GM18526 (cell line): ENCODE data around the gene ACKR4.

Source experiments
- POLR2A ChIP-seq: IDR thresholded peaks from 3 replicates; pipeline ENCODE4 v1.6.1; 2011; ENCODE audit not compliant: insufficient read length; ENCODE audit errors: extremely low read depth

ACKR4 gene

GRCh38 chr3:132628157-132628556 is 31.1 kb downstream of the ACKR4 start:
- TF ChIP-seq POLR2A, result no peak

- no peak for TF ChIP-seq POLR2A
Observed at GRCh38 chr3:132629928-132630327, 32.9 kb downstream of the ACKR4 start.

- no peak for TF ChIP-seq POLR2A
Observed at GRCh38 chr3:132630612-132631011, 33.5 kb downstream of the ACKR4 start.

GRCh38 chr3:132635052-132635451 is 38.0 kb downstream of the ACKR4 start:
- no peak for TF ChIP-seq POLR2A

- TF ChIP-seq POLR2A, result no peak
Observed at GRCh38 chr3:132637590-132637989, 40.5 kb downstream of the ACKR4 start.

GRCh38 chr3:132638706-132639105 is 41.6 kb downstream of the ACKR4 start:
- no peak for TF ChIP-seq POLR2A

GRCh38 chr3:132641837-132642538 is 44.9 kb downstream of the ACKR4 start:
- no peak for TF ChIP-seq POLR2A

GRCh38 chr3:132642539-132642847 is 45.4 kb downstream of the ACKR4 start:
- TF ChIP-seq POLR2A, result no peak

GRCh38 chr3:132643366-132643765 is 46.3 kb downstream of the ACKR4 start:
- TF ChIP-seq POLR2A, result no peak

GRCh38 chr3:132645058-132645457 is 48.0 kb downstream of the ACKR4 start:
- TF ChIP-seq POLR2A, result no peak

- TF ChIP-seq POLR2A, result no peak
Observed at GRCh38 chr3:132650153-132650552, 53.1 kb downstream of the ACKR4 start.
